Uterus (tissue), 2 donors: ENCODE data around the gene ATL3.

Experiments
- POLR2A ChIP-seq, 2 donors: fragments of 450-650 bp; IDR thresholded peaks; one replicate each; pipeline ENCODE4 v1.6.1; 2016; ENCODE audit warnings: antibody characterized with exemption in 2 of 2, mild to moderate bottlenecking in 1 of 2, moderate library complexity in 1 of 2
- TF ChIP-seq, protein P1 (sequence below), 4 experiments: fragments of 200-600 bp in 2 of 4; fragments of 450-650 bp in 2 of 4; sonication (generic) in 2 of 4; IDR thresholded peaks; one replicate each; pipeline ENCODE4 v1.5.1; 2016 to 2019; ENCODE audit warnings: antibody characterized with exemption in 4 of 4, mild to moderate bottlenecking in 2 of 4, moderate library complexity in 1 of 4

DNA sequence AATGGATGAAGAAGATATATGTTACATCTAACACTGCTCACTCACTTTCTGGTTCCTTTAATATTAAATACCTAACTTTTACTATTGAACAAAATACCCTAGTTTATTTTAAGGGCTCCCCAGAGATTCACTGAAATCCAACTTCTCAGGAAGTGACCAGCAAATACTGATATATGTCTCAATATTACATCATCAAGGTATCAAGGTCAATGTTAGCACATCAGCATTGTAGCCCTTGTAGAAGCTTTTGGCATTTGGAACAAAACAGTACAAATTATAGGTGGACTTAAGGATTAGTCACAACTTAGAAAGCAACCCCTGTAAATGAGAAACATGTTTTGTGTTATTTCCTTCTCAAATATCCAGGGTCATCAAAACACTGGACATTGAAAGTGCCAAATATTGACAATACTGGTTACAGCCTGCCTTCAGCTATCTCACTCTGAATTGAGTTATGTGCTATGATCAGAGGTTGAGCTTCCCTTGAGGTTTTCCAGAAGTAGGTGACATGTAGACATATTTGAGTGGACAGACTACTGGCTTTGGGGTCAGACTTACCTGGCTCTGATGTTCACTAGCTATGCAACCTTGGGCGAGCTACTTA is 1.9 kb upstream of the ATL3 start:
- TF ChIP-seq, protein P1, sequence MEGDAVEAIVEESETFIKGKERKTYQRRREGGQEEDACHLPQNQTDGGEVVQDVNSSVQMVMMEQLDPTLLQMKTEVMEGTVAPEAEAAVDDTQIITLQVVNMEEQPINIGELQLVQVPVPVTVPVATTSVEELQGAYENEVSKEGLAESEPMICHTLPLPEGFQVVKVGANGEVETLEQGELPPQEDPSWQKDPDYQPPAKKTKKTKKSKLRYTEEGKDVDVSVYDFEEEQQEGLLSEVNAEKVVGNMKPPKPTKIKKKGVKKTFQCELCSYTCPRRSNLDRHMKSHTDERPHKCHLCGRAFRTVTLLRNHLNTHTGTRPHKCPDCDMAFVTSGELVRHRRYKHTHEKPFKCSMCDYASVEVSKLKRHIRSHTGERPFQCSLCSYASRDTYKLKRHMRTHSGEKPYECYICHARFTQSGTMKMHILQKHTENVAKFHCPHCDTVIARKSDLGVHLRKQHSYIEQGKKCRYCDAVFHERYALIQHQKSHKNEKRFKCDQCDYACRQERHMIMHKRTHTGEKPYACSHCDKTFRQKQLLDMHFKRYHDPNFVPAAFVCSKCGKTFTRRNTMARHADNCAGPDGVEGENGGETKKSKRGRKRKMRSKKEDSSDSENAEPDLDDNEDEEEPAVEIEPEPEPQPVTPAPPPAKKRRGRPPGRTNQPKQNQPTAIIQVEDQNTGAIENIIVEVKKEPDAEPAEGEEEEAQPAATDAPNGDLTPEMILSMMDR (IDR thresholded peaks at IDR 0.05): no peak
- TF ChIP-seq POLR2A (IDR thresholded peaks at IDR 0.05): no peak
